EH (cell line): Measurements from ENCODE around the gene SPINDOC.
"Not testable (repeated sequence)": the region's sequence is repeated elsewhere in the genome, so short reads cannot be mapped to it uniquely, and the experiment has no call there.

Experiments used
- DNase-seq: peaks from one replicate; pipeline ENCODE4 v3.0.0-alpha.2; 2015; ENCODE audit warnings: low read depth

The SPINDOC gene

GRCh38 chr11:63791495-63792167 lies 21.6 kb upstream of the SPINDOC start:
- DNase-seq = peak; percentile 20

- DNase-seq = no peak
Observed at GRCh38 chr11:63793161-63793560, 20.1 kb upstream of the SPINDOC start.

- no peak for DNase-seq
Observed at GRCh38 chr11:63795066-63795465, 18.2 kb upstream of the SPINDOC start.

- no peak for DNase-seq
Observed at GRCh38 chr11:63800921-63801320, 12.3 kb upstream of the SPINDOC start.

GRCh38 chr11:63802637-63803414 lies 10.4 kb upstream of the SPINDOC start:
- peak; percentile 55 for DNase-seq

GRCh38 chr11:63804259-63804658 lies 9.0 kb upstream of the SPINDOC start:
- DNase-seq = no peak

- DNase-seq = peak; percentile 72
Observed at GRCh38 chr11:63805844-63806415, 7.3 kb upstream of the SPINDOC start.

- not testable (repeated sequence) for DNase-seq
Observed at GRCh38 chr11:63810383-63810782, 2.9 kb upstream of the SPINDOC start.

- DNase-seq = no peak
Observed at GRCh38 chr11:63811522-63811921, 1.7 kb upstream of the SPINDOC start.

GRCh38 chr11:63813563-63814382 lies 517 bp downstream of the SPINDOC start:
- peak; percentile 65 for DNase-seq

- DNase-seq = no peak
Observed at GRCh38 chr11:63814383-63814736, 1.1 kb downstream of the SPINDOC start.

GRCh38 chr11:63816166-63816565 lies 2.9 kb downstream of the SPINDOC start:
- DNase-seq = no peak

- DNase-seq = no peak
Observed at GRCh38 chr11:63816732-63817131, 3.5 kb downstream of the SPINDOC start.

- no peak for DNase-seq
Observed at GRCh38 chr11:63817758-63818498, 4.7 kb downstream of the SPINDOC start.

- no peak for DNase-seq
Observed at GRCh38 chr11:63818609-63819008, 5.4 kb downstream of the SPINDOC start.

- DNase-seq = no peak
Observed at GRCh38 chr11:63821411-63821810, 8.2 kb downstream of the SPINDOC start.

- no peak for DNase-seq
Observed at GRCh38 chr11:63826471-63827190, 13.4 kb downstream of the SPINDOC start.

- peak; percentile 48 for DNase-seq
Observed at GRCh38 chr11:63829823-63830489, 16.7 kb downstream of the SPINDOC start.

- DNase-seq = no peak
Observed at GRCh38 chr11:63831326-63831725, 18.1 kb downstream of the SPINDOC start.

- DNase-seq = no peak
Observed at GRCh38 chr11:63832336-63832735, 19.1 kb downstream of the SPINDOC start.
